Skeletal muscle tissue (tissue), 4 donors: ENCODE results near the gene FGF7. TPM values are rescaled to one million over a fixed set of nuclear protein-coding genes. Genes with fewer than 3 reads are reported as not detected.
"Not testable (repeated sequence)": the region's sequence is repeated elsewhere in the genome, so short reads cannot be mapped to it uniquely, and the experiment has no call there.

Source experiments
- H3K27ac ChIP-seq: one replicate; pipeline ENCODE4 v1.7.0; 2013; ENCODE audit warnings: mild to moderate bottlenecking, low read depth, low read length, inconsistent platforms
- H3K27me3 ChIP-seq, 3 donors: one replicate each; pipeline ENCODE4 v1.7.0; 2013; ENCODE audit warnings: low read length in 3 of 3; ENCODE audit not compliant: control insufficient read depth in 3 of 3, insufficient read depth in 3 of 3
- H3K36me3 ChIP-seq, 3 donors: one replicate each; pipeline ENCODE4 v1.7.0; 2013; ENCODE audit warnings: low read length in 3 of 3; ENCODE audit not compliant: control insufficient read depth in 3 of 3, insufficient read depth in 3 of 3
- H3K4me1 ChIP-seq, 3 donors: one replicate each; pipeline ENCODE4 v1.7.0; 2013; ENCODE audit warnings: low read length in 3 of 3, mild to moderate bottlenecking in 3 of 3; ENCODE audit not compliant: control insufficient read depth in 3 of 3, insufficient read depth in 3 of 3
- H3K4me3 ChIP-seq, 3 donors: one replicate each; pipeline ENCODE4 v1.7.0; 2013; ENCODE audit warnings: low read length in 3 of 3
- H3K9ac ChIP-seq, 3 donors: one replicate each; pipeline ENCODE4 v1.7.0; 2013; ENCODE audit warnings: low read length in 3 of 3, mild to moderate bottlenecking in 3 of 3, moderate library complexity in 2 of 3, low read depth in 1 of 3
- H3K9me3 ChIP-seq, 3 donors: one replicate each; pipeline ENCODE4 v1.7.0; 2013; ENCODE audit warnings: low read length in 3 of 3; ENCODE audit not compliant: control insufficient read depth in 3 of 3
- total RNA-seq: library from RNA; depleted of rRNA; stranded (reverse); fragments of >200 nt; gene quantifications from one replicate; pipeline ENCODE4 v1.2.3, GENCODE V29; 2014
- donor health status: Osteomylitis.

The FGF7 gene
- total RNA-seq, 1 donor from 2014 or later = 7.3 TPM

- not testable (repeated sequence) for H3K27ac ChIP-seq, H3K4me1 ChIP-seq, H3K9ac ChIP-seq, H3K4me3 ChIP-seq, H3K9me3 ChIP-seq, H3K27me3 ChIP-seq, H3K36me3 ChIP-seq
These were observed 62.4 kb downstream of the FGF7 start for GRCh38 chr15:49485401-49485800.

- no peaks in the 10 kb centered on the region for H3K36me3 ChIP-seq
- no peaks in the 10 kb centered on the region for H3K27me3 ChIP-seq
- H3K4me1 ChIP-seq = no peaks in the 10 kb centered on the region
- no peaks in the 10 kb centered on the region for H3K9me3 ChIP-seq
- H3K4me3 ChIP-seq = no peak overlapping the region
- no peak overlapping the region for H3K9ac ChIP-seq
- no peak overlapping the region for H3K27ac ChIP-seq
These were observed 67.9 kb downstream of the FGF7 start for GRCh38 chr15:49490966-49491365.

- Histone ChIP-seq H3K27me3 (no peaks in the 10 kb centered on the region), H3K9ac (no peak overlapping the region), H3K27ac (no peak overlapping the region), H3K4me3 (no peak overlapping the region), H3K4me1 (no peaks in the 10 kb centered on the region), H3K9me3 (no peaks in the 10 kb centered on the region), H3K36me3 (no peaks in the 10 kb centered on the region)
These were observed 69.1 kb downstream of the FGF7 start for GRCh38 chr15:49492151-49492550.

- Histone ChIP-seq H3K9ac (no peak overlapping the region), H3K27me3 (no peaks in the 10 kb centered on the region), H3K27ac (no peak overlapping the region), H3K9me3 (no peaks in the 10 kb centered on the region), H3K4me3 (no peak overlapping the region), H3K4me1 (no peaks in the 10 kb centered on the region), H3K36me3 (no peaks in the 10 kb centered on the region)
These were observed 69.8 kb downstream of the FGF7 start for GRCh38 chr15:49492830-49493229.

- no peaks in the 10 kb centered on the region for H3K4me1 ChIP-seq
- H3K27ac ChIP-seq = no peak overlapping the region
- no peaks in the 10 kb centered on the region for H3K9me3 ChIP-seq
- no peak overlapping the region for H3K9ac ChIP-seq
- H3K36me3 ChIP-seq = no peaks in the 10 kb centered on the region
- H3K27me3 ChIP-seq = no peaks in the 10 kb centered on the region
- H3K4me3 ChIP-seq = no peak overlapping the region
These were observed 71.8 kb downstream of the FGF7 start for GRCh38 chr15:49494842-49495241.

GRCh38 chr15:49495993-49496753, 73.1 kb downstream of the FGF7 start:
- H3K9me3 ChIP-seq = no peaks in the 10 kb centered on the region
- no peak overlapping the region for H3K9ac ChIP-seq

GRCh38 chr15:49501586-49501985, 78.5 kb downstream of the FGF7 start:
- Histone ChIP-seq H3K9me3 (peaks cover 0 to 2% (median 0%) of the 10 kb centered on the region in 3 donors), H3K27me3 (no peaks in the 10 kb centered on the region), H3K9ac (no peak overlapping the region), H3K4me1 (no peaks in the 10 kb centered on the region), H3K36me3 (no peaks in the 10 kb centered on the region), H3K4me3 (no peak overlapping the region), H3K27ac (no peak overlapping the region)

More at GRCh38 chr15:49495993-49496753, 73.1 kb downstream of the FGF7 start:
- Histone ChIP-seq H3K36me3 (no peaks in the 10 kb centered on the region), H3K27me3 (no peaks in the 10 kb centered on the region), H3K4me1 (no peaks in the 10 kb centered on the region), H3K27ac (no peak overlapping the region), H3K4me3 (no peak overlapping the region)

- no peak overlapping the region for H3K4me3 ChIP-seq
- no peaks in the 10 kb centered on the region for H3K27me3 ChIP-seq
- H3K4me1 ChIP-seq = no peaks in the 10 kb centered on the region
- H3K27ac ChIP-seq = no peak overlapping the region
- H3K9me3 ChIP-seq = peaks cover 0 to 2% (median 0%) of the 10 kb centered on the region in 3 donors
- no peaks in the 10 kb centered on the region for H3K36me3 ChIP-seq
- no peak overlapping the region for H3K9ac ChIP-seq
These were observed 83.3 kb downstream of the FGF7 start for GRCh38 chr15:49506341-49506740.

GRCh38 chr15:49507261-49507660, 84.2 kb downstream of the FGF7 start:
- H3K9ac ChIP-seq = no peak overlapping the region
- H3K27ac ChIP-seq = no peak overlapping the region
- H3K4me1 ChIP-seq = no peaks in the 10 kb centered on the region
- H3K27me3 ChIP-seq = no peaks in the 10 kb centered on the region
- peaks cover 0 to 2% (median 0%) of the 10 kb centered on the region in 3 donors for H3K9me3 ChIP-seq
- no peak overlapping the region for H3K4me3 ChIP-seq
- no peaks in the 10 kb centered on the region for H3K36me3 ChIP-seq

GRCh38 chr15:49512739-49513138, 89.7 kb downstream of the FGF7 start:
- not testable (repeated sequence) for H3K4me1 ChIP-seq, H3K27me3 ChIP-seq, H3K9ac ChIP-seq, H3K4me3 ChIP-seq, H3K27ac ChIP-seq, H3K36me3 ChIP-seq, H3K9me3 ChIP-seq
